SK-N-SH treated with all-trans-retinoic acid at 6 μM for 48 hours (cell line): ENCODE measurements around the gene PPP1R13B.

Source experiments
- ARNTL ChIP-seq: fragments of 450-650 bp; formaldehyde crosslinking; IDR thresholded peaks from 2 replicates; pipeline ENCODE4 v1.5.0; 2020; ENCODE audit warnings: low read depth, mild to moderate bottlenecking, moderate library complexity, borderline replicate concordance
- CREB5 ChIP-seq: fragments of 250-450 bp; sonication (Bioruptor Pico); IDR thresholded peaks from 2 replicates; pipeline ENCODE4 v1.5.1; 2020; ENCODE audit warnings: low read depth, mild to moderate bottlenecking, moderate library complexity
- CSRNP3 ChIP-seq: fragments of 250-450 bp; sonication (Bioruptor Pico); IDR thresholded peaks from 2 replicates; pipeline ENCODE4 v1.5.1; 2021; ENCODE audit warnings: mild to moderate bottlenecking, moderate library complexity
- ESRRG ChIP-seq: fragments of 250-450 bp; sonication (Bioruptor Pico); IDR thresholded peaks from 2 replicates; pipeline ENCODE4 v1.6.1; 2021; ENCODE audit warnings: mild to moderate bottlenecking
- ISL1 ChIP-seq: fragments of 250-450 bp; sonication (Bioruptor Pico); IDR thresholded peaks from 2 replicates; pipeline ENCODE4 v2.1.2; 2022; ENCODE audit warnings: mild to moderate bottlenecking, moderate library complexity
- PATZ1 ChIP-seq: fragments of 250-450 bp; sonication (Bioruptor Pico); IDR thresholded peaks from 2 replicates; pipeline ENCODE4 v1.8.0; 2020; ENCODE audit warnings: mild to moderate bottlenecking, moderate library complexity, borderline replicate concordance
- PPARA ChIP-seq: fragments of 250-450 bp; sonication (Bioruptor Pico); IDR thresholded peaks from 2 replicates; pipeline ENCODE4 v1.5.0; 2020; ENCODE audit warnings: mild to moderate bottlenecking, borderline replicate concordance
- RARB ChIP-seq: fragments of 250-450 bp; sonication (Bioruptor Pico); IDR thresholded peaks from 2 replicates; pipeline ENCODE4 v1.8.0; 2021; ENCODE audit warnings: mild to moderate bottlenecking, moderate library complexity
- TCF4 ChIP-seq: fragments of 250-450 bp; sonication (Bioruptor Pico); IDR thresholded peaks from 2 replicates; pipeline ENCODE4 v1.8.0; 2021; ENCODE audit warnings: mild to moderate bottlenecking, moderate library complexity, borderline replicate concordance
- TOX ChIP-seq: fragments of 250-450 bp; sonication (Bioruptor Pico); IDR thresholded peaks from 2 replicates; pipeline ENCODE4 v1.8.0; 2021; ENCODE audit warnings: mild to moderate bottlenecking, moderate library complexity, borderline replicate concordance
- TSHZ2 ChIP-seq: fragments of 250-450 bp; sonication (Bioruptor Pico); IDR thresholded peaks from 2 replicates; pipeline ENCODE4 v1.5.0; 2020; ENCODE audit warnings: mild to moderate bottlenecking, moderate library complexity
- ZFP3 ChIP-seq: fragments of 250-450 bp; sonication (Bioruptor Pico); IDR thresholded peaks from 2 replicates; pipeline ENCODE4 v1.5.0; 2020; ENCODE audit warnings: mild to moderate bottlenecking, moderate library complexity
- ZNF8 ChIP-seq: fragments of 450-650 bp; formaldehyde crosslinking; IDR thresholded peaks from 2 replicates; pipeline ENCODE4 v1.5.0; 2020; ENCODE audit warnings: mild to moderate bottlenecking, moderate library complexity

GRCh38 chr14:103762036-103762435 is 85.3 kb downstream of the PPP1R13B start:
- TF ChIP-seq CSRNP3 (no peak), TSHZ2 (CRISPR knock-in tag) (no peak), ARNTL (no peak), PATZ1 (no peak), ZFP3 (no peak), ISL1 (CRISPR knock-in tag) (no peak), RARB (CRISPR knock-in tag) (no peak), PPARA (no peak), TCF4 (no peak), CREB5 (CRISPR knock-in tag) (no peak), TOX (no peak), ESRRG (CRISPR knock-in tag) (no peak), ZNF8 (CRISPR knock-in tag) (no peak)
